ENCODE data around the gene RMC1.

DNA sequence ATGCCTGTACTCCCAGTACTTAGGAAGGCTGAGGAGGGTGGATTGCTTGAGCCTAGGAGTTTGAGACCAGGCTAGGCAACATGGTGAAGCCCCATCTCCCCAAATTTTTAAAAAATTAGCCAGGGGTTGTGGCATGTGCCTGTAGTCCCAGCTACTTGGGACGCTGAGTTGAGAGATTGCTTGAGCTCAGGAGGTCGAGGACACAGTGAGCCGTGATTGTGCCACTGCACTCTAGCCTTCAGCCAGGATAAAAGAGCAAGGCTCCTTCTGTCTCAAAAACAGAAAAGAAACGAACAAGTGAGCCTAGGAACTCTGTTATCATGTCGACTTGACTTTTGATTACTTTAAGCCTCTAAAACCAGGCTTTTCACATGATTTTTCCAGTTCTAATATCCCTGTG, 69.3 kb downstream of the RMC1 start:
- TF ChIP-seq, protein P1, sequence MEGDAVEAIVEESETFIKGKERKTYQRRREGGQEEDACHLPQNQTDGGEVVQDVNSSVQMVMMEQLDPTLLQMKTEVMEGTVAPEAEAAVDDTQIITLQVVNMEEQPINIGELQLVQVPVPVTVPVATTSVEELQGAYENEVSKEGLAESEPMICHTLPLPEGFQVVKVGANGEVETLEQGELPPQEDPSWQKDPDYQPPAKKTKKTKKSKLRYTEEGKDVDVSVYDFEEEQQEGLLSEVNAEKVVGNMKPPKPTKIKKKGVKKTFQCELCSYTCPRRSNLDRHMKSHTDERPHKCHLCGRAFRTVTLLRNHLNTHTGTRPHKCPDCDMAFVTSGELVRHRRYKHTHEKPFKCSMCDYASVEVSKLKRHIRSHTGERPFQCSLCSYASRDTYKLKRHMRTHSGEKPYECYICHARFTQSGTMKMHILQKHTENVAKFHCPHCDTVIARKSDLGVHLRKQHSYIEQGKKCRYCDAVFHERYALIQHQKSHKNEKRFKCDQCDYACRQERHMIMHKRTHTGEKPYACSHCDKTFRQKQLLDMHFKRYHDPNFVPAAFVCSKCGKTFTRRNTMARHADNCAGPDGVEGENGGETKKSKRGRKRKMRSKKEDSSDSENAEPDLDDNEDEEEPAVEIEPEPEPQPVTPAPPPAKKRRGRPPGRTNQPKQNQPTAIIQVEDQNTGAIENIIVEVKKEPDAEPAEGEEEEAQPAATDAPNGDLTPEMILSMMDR (IDR thresholded peaks at IDR 0.05), result no peak
- TF ChIP-seq EP300 (IDR thresholded peaks at IDR 0.05) (no peak), POLR2A (IDR thresholded peaks at IDR 0.05; ENCODE audit: low read depth) (no peak), POLR2AphosphoS5 (IDR thresholded peaks at IDR 0.05) (no peak)
